CD4-positive, alpha-beta T cell treated with Interleukin-1 beta for 1 hour (primary cell): ENCODE measurements around the gene NES.

Experiments
- DNase-seq, 2 donors: peaks; one replicate each; pipeline ENCODE4 v3.0.0-alpha.2; 2020 to 2022

NES gene

GRCh38 chr1:156677616-156678596 is 699 bp upstream of the NES start:
- DNase-seq = peak; percentile 22 to 49

- no peak for DNase-seq
Observed at GRCh38 chr1:156676114-156676819, 940 bp downstream of the NES start.

DNA sequence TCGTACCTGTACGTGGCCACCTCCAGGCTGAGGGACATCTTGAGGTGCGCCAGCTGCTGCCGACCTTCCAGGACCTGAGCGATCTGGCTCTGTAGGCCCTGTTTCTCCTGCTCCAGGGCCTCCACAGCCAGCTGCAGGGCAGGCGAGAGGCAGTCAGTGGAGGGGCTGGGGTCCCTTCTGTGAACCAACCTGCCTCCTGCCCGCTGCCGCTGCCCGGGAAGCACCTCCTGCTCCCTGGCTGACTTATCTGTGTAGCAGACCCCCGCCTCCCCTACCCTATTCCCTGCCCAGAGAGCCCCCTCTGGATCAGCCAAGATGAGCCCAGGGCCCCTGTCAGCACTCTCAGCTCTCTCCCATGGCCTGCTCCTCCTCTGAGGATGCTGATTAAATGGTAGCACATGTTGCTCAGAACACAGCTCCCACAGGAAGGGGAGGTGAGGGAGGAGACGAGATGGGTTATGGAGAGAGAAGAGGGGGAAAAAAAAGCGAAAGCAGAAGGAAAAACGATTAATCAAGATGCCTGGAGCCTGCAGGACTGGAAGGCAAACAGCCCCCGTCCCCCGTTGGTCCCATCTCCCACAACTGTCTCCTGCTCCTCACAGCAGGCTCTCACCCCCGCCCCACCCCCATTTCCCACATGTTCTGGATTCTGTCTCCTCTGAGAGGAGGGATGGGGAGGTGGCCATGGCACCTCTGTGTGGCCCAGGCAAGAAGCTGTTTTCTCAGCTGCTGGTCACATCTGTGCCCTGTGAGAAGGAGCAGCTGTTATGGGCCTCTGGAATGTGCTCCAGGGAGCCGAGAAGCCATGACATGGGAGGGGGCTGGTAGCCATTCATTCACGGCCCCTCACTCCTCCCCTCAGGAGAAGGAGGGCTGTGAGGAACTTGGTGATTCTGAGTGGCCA is 1.7 kb downstream of the NES start:
- DNase-seq = no peak

DNA sequence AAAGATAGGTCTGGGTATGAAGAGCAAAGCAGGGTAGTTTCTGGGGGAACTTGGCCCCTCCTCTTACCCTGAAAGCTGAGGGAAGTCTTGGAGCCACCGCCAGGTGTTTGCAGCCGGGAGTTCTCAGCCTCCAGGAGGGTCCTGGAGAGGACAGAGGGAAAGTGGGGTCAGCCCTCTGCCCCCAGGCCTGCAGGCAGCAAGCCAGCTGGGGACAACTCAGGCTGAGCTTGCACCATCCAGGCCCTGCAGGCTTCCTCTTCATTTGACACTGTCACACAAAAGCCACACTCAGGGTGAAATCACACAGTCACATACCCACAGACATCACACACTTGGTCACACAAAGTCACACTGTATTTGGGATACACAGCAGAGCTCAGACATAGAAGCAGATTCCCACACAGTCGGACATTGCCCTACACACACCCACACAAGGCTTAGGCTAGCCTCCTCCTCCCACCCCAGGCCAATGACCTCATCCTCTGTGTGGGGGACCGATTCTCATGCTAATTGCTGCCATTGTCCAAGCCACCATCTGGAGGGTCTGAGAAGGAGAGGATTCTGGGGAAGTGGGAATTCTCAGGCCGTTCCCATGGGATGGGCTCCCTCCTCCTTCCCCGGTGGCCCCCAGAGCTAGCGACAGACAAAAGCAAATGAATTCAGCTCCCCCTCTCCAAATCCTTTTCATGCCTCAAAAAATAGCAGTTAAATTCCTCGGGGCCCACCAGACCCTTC is 3.7 kb downstream of the NES start:
- DNase-seq = no peak

DNA sequence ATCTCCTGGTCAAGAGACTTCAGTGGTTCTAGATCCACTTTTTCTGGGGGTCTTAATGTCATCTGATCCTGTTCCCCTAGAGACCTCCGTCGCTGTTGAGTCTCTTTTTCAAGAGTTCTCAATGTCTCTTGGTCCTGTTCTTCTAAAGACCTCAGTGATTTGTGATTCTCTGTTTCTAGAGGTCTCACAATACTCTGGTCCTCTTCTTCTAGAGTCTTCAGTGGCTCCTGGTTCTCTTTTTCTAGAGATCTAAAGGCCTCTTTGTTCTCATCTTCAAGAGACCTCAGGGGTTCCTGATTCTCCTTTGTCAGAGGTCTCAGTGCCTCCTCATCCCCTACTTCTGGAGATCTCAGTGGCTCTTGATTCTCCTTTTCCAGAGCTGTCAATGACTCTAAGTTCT is 5.4 kb downstream of the NES start:
- no peak for DNase-seq

- no peak for DNase-seq
Observed at GRCh38 chr1:156670791-156671190, 6.4 kb downstream of the NES start.

GRCh38 chr1:156670359-156670758 is 6.8 kb downstream of the NES start:
- DNase-seq = no peak

GRCh38 chr1:156669794-156670193 is 7.4 kb downstream of the NES start:
- DNase-seq = no peak

DNA sequence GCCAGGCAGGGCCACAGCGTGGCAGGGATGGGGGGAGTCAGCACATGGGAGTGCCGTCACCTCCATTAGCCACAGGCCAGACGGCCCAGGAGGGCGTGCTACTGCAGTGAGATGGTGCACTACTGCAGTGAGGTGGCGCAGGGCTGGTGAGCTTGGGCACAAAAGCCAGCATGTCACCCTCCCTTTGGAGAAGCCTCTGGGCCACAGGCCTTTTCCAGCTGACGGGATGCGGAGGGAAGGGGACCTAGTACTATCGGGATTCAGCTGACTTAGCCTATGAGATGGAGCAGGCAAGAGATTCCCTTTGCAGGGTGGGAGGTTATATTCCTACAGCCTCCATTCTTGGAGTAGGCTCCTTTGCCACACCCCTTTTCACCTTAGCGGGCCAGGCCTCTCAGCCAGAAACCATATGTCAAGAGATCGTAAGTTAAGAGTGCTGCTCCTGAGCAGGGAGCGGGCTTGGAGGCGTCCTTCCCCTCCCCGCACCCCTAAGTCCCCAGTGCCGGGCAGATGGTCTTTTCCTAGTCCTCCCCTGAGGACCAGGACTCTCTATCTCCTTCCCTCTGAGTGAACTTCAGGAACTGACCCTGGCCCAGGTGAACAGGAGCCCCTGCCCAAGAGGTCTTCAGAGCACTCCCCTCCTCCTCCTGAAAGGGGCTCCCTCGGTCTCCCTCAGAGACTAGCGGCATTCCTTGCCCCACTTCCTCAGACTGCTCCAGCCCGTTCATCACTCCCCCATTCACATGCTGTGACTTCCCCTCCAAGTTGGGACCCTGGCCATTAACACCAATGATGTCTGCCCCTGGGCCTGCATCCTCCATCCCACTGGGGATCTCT is 8.2 kb downstream of the NES start:
- no peak for DNase-seq

GRCh38 chr1:156667968-156668709 is 9.1 kb downstream of the NES start:
- DNase-seq = no peak

- DNase-seq = no peak
Observed at GRCh38 chr1:156667610-156667967, 9.6 kb downstream of the NES start.

DNA sequence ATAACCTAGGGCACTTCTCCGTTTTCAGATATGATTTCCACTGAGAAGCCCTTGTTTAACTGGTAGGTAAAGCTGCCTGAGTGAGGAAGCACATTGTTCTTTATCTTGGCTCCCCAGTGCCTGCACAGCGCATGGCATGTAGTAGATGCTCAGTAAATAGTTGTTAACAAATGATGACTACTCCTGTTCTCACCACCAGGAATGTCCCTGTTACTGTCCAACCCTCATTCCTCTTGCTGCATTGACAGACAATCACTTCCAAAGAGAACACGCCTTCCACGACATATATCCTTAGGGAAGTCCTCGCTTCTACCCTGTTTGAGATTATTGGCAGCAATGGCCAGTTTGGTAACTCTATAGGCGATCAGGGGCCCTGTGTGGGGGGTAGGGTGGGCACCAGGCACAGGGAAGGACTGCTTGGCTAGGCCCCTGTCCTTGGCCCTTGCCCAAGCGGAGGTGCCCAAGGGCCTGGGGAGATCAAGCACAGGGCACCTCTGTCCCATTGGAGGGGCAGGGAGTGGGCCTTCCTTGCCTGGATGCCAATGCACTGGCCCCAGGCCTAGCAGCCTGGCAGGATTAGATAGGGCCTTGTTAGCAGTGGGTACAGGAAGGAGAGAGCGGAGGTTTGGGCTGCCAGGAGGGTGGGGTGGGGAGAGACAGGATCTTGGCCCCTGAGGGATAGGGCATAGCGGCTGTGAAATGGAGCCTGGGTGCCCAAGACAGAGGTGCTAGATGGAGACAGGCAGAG is 10.2 kb downstream of the NES start:
- DNase-seq = no peak

DNA sequence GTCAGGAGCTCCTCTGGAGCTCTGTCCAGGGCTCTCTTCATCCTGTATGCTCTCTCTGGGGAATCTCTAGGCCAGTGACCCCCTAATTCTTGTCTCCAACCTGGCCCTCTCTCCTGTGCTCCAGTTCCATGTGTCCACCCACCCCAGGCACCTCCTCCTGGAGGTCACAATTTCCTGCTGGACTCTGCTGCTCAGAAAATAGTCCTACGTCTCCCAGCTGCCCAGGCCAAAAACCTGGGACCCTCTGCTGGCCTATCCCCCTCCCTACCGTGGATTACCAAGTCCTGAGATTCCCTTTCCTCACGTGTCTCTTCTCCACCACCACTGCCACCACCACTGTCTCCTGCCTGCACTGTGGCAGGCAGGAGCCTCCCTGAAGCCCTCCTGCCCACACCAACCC is 11.7 kb downstream of the NES start:
- no peak for DNase-seq

DNA sequence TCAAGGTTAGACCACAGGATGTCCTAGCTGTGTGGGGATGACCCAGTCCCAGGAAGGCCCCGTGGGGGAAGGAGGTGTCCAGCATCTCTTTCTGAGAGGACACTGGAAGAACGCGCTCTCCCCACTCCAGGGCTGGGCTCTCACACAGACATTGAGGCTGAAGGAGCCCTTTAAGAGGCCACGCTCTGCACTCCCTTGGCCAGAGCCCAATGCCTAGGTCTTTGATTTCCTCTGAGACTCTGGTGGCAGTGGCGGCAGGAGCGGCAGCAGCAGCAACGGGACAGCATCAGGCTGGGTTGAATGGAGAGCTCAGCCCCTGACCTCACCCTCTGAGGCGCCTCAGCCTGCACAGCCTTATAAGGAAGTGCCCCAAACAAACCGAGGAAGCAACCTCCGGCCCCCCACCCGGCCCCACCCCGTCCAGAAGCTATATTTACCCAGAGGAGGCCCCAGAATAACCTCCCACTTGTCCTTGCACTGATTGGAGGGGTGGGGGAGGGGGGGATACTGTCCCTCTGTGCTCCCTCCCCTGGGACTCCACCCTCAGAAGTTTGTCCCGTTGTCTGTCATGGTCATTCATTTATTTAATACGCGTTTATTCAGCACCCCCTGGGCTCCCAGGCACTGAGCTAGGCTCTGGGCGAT is 12.3 kb downstream of the NES start:
- peak in 1 of 2 donors; percentile 27 for DNase-seq

DNA sequence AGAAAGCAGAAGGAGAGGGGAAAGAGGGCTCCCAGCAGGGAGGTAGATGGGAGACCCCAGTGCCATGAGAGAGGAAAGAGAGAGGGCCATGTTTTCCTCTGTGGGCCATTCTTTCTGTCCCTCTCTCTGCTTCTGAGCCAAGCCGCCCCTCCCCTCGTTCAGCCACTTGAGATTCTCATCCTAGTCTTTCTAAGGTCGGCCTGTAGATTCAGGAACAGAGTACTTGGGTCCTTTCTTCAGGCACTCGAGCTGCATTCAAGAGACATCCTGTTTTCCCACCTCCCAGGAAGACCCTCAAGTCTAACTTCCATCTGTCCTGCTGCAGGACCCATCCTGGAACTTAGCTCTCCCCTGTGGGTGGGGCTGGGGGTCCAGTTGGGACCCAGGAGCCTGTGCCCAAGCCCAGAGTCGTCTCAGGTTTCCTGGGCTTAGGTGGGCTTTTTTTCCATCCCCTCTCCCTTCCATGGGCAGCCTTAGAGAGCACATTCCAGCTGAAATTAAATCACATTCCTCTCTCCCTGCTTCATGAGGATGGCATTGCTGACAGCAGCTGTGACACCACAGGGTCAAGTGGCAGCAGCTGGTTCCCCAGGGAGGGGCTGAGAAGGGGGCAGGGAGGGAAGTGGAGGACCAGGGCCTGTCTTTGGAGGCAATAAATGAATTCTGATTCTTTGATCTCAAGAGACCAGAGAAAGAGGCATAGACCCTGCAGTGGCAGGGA is 13.0 kb downstream of the NES start:
- DNase-seq = no peak

- no peak for DNase-seq
Observed at GRCh38 chr1:156663178-156663577, 14.0 kb downstream of the NES start.

GRCh38 chr1:156662800-156663055 is 14.5 kb downstream of the NES start:
- no peak for DNase-seq

DNA sequence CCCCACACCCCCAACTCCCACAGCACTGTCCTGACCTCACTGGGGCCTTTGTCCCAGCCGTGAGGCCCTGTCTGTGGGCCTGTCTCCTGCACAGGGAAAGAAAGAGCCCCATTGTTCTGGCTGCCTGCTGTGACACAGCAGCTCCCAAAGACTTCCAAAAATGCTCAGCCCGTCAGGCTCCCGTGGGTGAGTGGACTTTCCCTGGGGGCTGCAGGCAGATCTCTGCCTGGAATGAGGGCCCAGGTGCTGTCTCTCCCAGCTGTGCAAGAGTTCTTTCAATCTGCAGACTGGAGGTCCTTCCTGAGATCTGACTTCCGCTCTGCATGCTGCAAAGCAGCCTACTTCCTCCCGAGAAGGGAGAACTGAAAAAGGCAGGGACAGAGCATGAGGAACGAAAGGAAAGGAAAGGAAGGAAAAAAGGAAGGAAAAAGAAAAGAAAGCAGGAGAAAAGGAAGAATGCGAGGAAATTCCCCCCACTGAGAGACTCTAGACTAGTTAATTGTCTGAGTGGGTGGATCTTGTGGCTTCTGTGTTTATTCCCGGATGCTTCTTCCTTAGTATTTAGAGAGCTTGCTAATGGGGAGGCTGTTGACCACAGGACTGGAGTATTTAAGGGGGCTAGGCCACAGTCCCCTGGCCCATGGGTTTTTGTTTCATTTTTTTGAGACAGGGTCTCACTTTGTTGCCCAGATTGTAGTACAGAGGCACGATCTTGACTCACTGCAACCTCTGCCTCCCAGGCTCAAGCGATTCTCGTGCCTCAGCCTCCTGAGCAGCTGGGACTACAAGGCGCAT is 15.0 kb downstream of the NES start:
- no peak for DNase-seq
